Subcutaneous adipose tissue (tissue), 4 donors: ENCODE results near the gene GSC. TPM values are rescaled to one million over a fixed set of nuclear protein-coding genes. Genes with fewer than 3 reads are reported as not detected.

Experiments used
- total RNA-seq, 4 donors: library from RNA; depleted of rRNA; stranded (reverse); fragments of >200 nt; gene quantifications; one replicate each; pipeline ENCODE4 v1.1.0, GENCODE V29; 2016
- TF ChIP-seq, protein P1 (sequence below): fragments of 450-650 bp; IDR thresholded peaks from one replicate; pipeline ENCODE4 v1.5.1; 2016; ENCODE audit warnings: low read depth, mild to moderate bottlenecking, control low read depth, antibody characterized with exemption, moderate library complexity

GSC gene
- total RNA-seq, 4 donors from 2014 or later = 6.0 to 13.7 (median 8.0) TPM

DNA sequence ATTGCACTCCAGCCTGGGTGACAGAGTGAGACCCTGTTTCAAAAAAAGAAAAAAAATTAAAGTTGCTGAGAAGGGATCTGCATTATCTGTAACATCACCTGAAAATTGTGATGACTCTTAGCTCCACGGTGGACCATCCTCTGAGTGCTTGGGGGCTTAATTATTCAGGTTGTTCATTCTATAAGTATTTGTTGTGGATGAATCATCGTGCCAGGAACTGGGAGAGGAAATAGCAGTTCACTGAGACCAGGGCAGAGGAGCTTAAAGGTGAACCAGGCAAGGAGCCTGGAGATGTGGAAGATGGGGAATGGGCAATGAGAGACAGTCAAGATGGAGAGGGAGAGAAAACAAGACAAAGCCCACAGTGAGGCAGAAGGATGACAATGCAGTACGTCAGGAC, 25.5 kb upstream of the GSC start:
- TF ChIP-seq, protein P1, sequence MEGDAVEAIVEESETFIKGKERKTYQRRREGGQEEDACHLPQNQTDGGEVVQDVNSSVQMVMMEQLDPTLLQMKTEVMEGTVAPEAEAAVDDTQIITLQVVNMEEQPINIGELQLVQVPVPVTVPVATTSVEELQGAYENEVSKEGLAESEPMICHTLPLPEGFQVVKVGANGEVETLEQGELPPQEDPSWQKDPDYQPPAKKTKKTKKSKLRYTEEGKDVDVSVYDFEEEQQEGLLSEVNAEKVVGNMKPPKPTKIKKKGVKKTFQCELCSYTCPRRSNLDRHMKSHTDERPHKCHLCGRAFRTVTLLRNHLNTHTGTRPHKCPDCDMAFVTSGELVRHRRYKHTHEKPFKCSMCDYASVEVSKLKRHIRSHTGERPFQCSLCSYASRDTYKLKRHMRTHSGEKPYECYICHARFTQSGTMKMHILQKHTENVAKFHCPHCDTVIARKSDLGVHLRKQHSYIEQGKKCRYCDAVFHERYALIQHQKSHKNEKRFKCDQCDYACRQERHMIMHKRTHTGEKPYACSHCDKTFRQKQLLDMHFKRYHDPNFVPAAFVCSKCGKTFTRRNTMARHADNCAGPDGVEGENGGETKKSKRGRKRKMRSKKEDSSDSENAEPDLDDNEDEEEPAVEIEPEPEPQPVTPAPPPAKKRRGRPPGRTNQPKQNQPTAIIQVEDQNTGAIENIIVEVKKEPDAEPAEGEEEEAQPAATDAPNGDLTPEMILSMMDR = no peak

DNA sequence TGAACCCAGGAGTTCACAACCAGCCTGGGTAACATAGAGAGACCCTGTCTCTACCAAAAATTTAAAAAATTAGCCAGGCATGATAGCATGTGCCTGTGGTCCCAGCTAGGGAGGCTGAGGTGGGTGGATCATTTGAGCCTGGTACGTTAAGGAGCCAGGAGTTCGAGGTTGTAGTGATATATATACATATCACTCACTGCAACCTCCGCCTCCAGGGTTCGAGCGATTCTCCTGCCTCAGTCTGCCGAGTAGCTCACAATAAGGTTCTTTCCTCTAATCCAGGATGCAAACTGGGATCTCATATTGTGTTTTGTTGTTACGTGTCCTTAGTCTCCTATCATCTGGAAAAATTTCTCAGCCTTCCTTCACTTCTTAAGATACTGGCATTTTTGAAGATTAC, 24.0 kb upstream of the GSC start:
- TF ChIP-seq, protein P1 = no peak

DNA sequence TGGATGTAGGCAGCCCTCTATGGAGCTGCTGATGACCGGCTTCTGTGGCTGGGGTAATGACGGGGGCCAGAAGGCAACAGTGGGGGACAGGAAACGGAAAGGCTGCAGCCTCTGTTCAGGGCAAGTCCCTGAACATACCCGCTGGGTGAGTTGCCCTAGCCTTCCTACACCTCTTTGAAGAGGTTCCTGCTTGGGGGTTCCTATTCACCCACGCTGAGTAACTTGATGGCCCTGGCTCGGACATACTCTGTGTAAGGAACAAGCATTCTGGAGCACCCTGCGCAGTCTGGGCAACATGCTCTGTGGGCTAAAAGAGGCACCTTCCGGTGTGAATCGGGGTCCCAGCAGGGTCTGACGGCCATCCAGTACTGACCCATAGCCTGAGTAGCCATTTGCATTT, 17.7 kb upstream of the GSC start:
- TF ChIP-seq, protein P1 = no peak

DNA sequence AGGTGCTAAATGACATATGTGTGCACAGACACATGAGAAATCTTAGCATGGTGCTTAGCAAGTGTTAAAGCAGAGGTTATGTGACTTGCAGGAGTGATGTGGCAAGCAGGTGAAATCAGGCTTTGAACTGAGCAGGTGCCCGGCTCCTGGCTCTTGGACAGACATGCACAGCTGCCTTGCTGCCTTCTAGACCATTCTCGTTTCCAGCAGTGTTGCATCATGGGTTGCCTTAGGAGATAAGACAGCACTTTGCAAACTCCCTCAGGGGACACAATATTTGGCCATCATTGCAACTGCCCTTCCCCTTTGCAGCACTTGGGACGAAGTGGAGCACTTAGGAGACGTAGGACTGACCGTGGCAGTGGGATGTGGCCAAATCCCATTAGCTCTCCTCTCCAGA, 17.2 kb upstream of the GSC start:
- TF ChIP-seq, protein P1 = no peak

DNA sequence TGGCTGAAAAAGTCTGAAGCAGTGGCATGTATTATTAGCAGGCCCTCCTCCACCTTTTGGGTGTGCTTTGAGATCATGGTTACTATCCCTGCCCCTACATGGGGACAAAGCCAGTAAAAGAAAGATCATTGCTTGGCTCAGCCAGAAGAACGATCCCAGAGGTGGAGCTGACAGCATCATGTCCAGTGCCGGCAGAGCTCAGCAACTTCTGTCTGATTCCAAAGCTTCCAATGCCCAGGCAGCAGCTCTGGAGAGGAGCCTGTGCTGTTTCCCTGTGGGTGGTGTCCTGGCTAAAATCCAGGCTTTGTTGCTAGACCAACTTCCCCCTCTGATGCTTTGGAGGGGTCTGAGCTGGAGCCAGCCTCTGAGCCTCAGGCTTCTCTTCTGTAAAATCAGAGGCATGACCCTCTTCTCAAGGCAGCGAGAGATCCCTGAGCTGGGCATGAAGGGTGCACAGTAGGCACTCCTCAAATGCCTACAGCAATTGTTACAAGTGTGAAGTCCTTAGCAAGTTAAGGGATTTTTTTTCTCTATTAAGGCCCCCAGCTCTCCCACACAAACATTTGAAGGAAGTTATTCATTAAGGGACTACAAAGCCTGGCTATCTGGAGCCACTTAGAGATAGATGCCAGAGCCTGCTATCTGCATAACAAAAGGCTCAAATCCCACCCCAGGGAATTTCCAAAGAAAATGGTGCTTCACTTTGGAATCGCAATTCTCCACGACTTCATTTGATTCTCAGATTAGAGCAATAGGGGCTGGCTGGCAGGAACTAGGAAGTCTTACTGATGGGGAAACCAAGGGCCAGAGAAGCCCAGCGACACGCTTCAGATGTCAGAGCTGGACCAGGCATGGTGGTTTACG, 10.9 kb upstream of the GSC start:
- TF ChIP-seq, protein P1 = no peak

DNA sequence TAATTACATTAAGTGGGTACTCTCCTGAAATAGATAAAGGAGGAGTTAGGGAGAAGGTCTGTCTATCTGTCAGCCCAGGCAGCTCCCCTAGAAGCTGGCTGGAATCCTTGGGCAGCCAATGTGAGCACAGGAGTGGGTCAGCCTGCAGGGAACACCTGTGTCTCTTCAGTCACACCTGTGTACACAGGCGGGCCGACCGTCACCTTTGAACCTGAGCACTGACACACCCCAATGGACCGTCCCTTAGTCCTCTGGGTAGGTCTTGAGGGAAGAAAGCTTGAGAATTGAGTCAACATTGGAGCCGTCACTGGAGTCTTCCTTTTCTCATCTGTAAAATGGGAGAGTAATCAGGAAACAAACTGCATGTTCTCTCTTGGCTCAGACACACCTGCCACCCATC, 9.8 kb upstream of the GSC start:
- TF ChIP-seq, protein P1 = no peak

DNA sequence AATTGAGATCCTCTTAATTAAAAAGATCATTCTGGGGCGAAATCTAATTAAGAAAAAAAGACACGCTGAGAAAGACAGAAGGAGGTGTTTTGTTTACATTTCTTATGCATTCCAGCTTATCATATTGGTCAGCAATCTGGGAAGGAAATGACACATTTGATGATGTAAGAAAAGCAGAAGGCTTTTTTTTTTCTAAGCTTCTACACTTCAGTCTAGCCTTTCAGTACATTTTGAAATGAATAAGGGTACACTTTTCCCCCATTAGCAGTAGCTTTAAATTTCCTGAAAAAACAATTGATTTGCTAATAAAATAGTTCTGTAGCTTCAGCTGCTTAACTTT, 5.9 kb upstream of the GSC start:
- TF ChIP-seq, protein P1 = no peak
